HFF-Myc (cell line): ENCODE results near the gene SHCBP1L.

ENCODE experiments used
- DNase-seq: peaks from one replicate; pipeline ENCODE4 v3.0.0-alpha.2; 2011; ENCODE audit warnings: low read depth; ENCODE audit errors: extremely low read depth
- H3K4me3 ChIP-seq: replicated peaks from 2 replicates; pipeline ENCODE4 v1.5.1; 2011; ENCODE audit warnings: low read depth, mild to moderate bottlenecking, control low read depth, low read length
- TF ChIP-seq, protein P1 (sequence below): IDR thresholded peaks from 2 replicates; pipeline ENCODE4 v1.5.1; 2012; ENCODE audit warnings: mild to moderate bottlenecking, low read depth, low read length, control low read depth; ENCODE audit errors: missing control alignments

SHCBP1L gene

DNA sequence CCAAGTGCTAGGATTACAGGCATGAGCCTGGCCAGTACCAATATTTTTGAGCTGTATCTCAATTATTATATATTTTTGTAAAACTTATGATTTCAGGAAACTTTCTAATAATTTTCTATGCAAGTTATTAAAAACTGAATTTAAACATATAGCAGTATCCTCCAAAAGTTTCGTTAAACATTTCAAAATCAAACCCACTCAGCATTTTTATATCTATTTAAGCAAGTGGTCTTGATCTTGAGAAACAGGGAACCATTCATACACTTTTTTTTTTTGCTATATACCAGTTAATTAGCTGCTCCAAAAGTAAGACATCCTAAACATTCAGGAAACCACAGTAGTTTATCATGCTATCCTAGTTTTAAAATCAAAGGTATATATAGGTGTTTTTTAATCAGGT lies 22.0 kb downstream of the SHCBP1L start:
- TF ChIP-seq, protein P1, sequence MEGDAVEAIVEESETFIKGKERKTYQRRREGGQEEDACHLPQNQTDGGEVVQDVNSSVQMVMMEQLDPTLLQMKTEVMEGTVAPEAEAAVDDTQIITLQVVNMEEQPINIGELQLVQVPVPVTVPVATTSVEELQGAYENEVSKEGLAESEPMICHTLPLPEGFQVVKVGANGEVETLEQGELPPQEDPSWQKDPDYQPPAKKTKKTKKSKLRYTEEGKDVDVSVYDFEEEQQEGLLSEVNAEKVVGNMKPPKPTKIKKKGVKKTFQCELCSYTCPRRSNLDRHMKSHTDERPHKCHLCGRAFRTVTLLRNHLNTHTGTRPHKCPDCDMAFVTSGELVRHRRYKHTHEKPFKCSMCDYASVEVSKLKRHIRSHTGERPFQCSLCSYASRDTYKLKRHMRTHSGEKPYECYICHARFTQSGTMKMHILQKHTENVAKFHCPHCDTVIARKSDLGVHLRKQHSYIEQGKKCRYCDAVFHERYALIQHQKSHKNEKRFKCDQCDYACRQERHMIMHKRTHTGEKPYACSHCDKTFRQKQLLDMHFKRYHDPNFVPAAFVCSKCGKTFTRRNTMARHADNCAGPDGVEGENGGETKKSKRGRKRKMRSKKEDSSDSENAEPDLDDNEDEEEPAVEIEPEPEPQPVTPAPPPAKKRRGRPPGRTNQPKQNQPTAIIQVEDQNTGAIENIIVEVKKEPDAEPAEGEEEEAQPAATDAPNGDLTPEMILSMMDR: no peak
- DNase-seq: no peak
- H3K4me3 ChIP-seq: no peak overlapping the region

DNA sequence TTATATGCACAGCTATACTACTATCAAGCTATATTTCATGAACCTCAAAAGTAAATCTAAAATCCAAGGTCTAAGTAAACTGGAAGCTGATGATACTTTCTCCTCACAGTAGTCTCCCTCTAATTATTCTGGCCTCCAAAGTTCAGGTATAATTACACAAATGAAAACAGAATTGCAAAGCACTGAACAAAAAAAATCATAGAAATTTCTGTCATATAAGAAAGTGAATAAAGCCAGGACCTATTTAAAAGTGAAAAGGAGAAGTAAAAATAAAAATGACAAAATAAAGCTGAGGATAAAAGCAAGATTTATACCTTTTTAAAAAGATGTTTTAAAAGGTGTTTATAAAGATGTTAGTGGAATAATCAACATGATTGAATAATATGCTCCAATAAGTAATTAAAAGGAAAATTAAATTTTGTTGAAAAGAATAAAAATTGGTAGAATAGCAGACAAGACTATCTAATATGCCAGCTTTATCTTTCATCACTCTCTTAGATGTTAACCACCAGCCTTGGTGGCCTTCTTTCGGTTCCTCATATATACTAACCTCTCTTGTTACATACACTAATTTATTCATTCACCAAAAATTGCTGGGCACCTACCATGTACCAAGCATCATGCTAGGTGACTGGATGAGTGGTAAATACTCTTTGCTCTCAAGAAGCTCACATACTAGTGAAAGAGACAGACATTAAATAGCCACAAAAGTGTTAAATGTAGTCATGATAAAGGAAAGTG lies 25.1 kb downstream of the SHCBP1L start:
- H3K4me3 ChIP-seq: no peak overlapping the region
- TF ChIP-seq, protein P1: no peak
- DNase-seq: no peak

DNA sequence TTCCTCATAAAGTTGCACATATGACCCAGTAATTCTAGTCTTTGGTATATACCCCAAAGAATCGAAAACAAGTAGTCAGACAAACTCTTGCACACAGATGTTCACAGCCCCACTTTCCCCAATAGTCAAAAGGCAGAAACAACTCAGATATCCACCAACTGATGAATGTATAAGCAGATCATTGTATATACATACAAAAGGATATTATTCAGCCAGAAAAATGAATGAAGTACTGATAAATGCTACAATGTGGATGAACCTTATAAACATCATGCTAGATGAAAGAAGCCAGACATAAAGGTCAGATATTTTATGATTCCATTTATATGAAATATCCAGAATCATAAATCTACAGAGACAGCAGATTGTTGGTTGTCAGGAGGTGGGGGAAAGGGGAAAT lies 27.3 kb downstream of the SHCBP1L start:
- DNase-seq: no peak
- no peak overlapping the region for H3K4me3 ChIP-seq
- TF ChIP-seq, protein P1: no peak

DNA sequence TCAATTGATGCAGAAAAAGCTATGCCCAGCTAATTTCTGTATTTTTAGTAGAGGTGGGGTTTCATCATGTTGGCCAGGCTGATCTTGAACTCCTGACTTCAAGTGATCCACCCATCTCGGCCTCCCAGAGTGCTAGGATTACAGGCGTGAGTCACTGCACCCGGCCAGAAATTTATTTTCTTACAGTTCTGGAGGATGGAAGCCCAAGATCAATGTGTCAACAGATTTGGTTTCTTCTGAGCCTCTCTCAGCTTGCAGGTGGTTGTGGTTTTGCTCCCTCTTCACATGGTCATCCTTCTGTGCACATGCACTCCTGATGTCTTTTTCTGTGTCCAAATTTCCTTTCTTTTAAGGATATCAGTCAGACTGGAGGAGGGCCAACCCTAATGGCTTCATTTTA lies 35.6 kb downstream of the SHCBP1L start:
- no peak overlapping the region for H3K4me3 ChIP-seq
- TF ChIP-seq, protein P1: no peak
- peak; percentile 40 for DNase-seq

DNA sequence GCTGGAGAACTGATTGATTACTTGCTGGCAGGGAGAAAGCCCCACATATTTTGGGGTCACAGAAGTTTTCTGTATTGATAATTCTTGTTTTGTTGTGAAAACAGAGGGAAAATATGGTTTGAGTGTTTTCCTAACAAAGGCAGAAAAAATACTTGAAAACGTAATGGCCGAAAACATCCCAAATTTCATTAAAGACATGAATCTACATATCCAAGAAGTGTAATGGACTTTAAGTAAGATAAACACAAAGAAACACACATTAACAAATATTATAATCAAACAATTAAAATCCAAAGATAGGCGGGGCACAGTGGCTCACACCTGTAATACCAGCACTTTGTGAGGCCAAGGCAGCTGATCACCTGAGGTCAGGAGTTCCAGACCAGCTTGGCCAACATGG lies 39.6 kb downstream of the SHCBP1L start:
- TF ChIP-seq, protein P1: no peak
- DNase-seq: no peak

DNA sequence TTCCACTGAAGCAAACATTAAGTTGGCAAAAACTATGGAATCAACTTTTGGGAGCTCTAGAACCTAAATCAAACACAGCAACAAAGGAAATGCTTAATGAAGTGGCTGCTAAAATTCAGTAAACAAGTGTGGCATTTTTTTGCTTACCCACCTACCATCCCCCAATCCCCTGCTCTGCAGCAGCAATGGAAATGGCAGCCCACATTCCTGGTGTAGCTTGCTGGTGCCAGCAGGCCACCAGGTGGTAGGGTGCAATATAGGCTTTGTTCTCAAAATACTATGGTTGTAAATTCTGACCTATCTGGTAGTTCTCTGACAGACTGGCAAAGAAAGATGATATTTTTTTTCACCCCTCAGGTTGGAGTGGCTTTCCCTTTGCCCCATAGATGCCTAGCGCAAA lies 42.8 kb downstream of the SHCBP1L start:
- no peak overlapping the region for H3K4me3 ChIP-seq
- DNase-seq: no peak
- TF ChIP-seq, protein P1: no peak

More for the DNA sequence above, 39.6 kb downstream of the SHCBP1L start:
- no peak overlapping the region for H3K4me3 ChIP-seq

DNA sequence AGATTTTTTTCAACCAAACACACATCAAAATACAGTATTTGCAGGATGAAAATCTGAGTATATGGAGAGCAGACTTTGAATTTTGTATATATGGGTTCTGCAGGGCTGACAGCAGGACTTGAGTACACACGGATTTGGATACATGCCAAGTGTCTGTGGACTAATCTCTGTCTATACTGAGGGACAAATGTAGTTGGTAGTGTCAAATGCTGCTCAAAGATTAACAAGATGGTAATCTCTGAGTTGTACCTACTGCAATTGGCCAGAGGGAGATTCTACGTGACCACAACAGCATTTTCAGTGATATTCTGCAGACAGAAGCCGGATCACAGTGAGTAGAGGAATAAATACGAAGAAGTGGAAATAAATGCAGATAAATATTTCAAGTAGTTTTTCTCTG lies 43.4 kb downstream of the SHCBP1L start:
- H3K4me3 ChIP-seq: no peak overlapping the region
- DNase-seq: no peak
- TF ChIP-seq, protein P1: no peak
